Stimulated activated CD4-positive, alpha-beta T cell treated with anti-CD3 and anti-CD28 coated beads, TNF-alpha, amount 100 ng/mL, for 48 hours (primary cell): ENCODE results near the gene CD247.

Source experiments
- DNase-seq, 3 donors: peaks; one replicate each; pipeline ENCODE4 v3.0.0-alpha.2; 2020; ENCODE audit warnings: low read depth in 3 of 3

CD247 gene

DNA sequence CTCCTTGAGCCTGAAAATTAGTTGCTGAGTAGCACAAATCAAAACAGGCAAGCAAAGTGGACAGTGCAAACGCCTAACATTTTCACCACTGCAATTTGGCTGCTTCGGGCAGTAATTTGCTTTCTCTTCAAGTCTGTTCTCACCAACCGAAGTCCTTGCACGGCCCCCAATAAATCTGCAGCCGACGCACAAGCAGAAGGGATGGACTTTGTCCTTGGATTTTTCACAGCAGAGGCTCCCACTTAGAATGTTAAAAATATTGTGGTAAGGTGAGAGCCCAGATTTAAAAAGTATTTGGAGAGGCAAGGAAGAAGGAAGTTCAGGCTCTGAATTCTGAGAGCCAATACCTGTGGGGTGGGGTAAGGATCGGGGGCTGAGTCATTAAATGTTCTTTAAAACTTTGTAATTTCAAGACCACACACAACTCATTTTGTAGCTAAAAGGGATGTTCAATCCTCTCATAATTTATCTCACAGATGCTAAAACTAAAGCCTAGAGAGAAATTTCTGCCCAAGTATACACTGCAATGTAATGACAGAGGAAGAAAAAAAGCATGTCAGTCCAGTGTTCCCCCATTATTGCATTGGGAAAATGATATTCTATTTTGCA, 6.2 kb downstream of the CD247 start:
- no peak for DNase-seq

DNA sequence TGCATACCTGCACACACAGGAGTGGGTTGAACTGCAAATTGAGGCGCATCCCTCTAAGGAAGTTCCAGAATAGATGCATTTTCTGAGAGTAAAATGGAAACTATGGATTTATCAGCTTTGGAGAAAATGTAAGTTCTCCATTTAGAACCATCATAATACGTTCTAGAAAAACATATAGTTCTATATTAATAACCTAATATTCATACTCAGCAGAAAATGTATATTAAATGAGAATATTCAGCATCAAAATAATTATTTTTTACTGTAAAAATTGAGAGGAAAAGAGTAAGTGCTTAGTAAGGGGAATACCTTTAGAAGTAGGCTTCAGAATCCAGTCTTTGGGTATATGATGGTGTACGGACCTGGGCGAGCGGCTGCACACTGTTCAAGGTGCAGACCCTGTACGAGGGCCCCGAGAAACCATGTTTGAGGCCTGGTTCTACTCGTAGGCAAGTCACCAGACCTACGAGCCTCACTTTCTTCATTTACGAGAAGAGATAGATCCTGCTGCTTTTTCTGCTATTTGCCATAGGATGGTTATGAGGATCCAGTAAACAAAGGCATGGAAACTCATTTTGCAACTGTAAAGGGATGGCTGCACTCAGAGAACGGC, 6.8 kb downstream of the CD247 start:
- no peak for DNase-seq

DNA sequence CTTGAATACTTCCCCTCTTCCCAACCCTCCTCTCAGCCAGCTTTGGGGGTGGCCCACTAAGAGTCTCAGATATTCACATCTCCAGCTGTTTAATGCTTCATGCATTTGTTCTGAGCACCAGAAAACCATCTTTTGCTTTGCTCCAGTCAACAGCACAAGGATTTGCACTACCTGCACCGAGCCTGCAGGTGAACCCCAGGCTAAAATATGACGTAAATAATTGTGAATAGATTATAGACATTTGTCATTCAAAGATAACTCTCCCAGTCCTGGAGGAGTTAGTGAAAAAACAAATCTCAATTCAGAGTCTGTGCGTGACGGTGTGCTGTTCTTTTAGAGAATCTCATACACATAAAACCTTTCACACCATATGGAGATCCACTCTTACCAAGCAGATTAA, 7.4 kb downstream of the CD247 start:
- no peak for DNase-seq

DNA sequence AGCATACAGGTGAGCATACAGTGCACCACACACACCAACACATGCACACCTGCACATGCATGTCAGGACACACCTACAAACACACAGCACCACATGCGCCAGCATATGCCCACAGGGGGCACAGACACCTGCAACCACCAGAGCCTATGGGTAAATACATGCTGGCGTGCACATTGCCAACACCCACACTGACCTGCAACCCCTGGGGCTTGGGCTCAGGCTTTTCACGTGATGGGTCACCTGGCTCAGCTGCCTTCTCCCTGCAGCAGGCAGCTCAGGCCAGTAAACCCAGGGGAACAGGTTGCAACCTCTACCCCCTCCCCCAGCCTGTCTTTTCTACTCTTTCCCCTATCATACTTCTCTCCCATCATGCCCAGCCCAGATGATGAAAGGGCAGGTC, 8.1 kb downstream of the CD247 start:
- DNase-seq: no peak

DNA sequence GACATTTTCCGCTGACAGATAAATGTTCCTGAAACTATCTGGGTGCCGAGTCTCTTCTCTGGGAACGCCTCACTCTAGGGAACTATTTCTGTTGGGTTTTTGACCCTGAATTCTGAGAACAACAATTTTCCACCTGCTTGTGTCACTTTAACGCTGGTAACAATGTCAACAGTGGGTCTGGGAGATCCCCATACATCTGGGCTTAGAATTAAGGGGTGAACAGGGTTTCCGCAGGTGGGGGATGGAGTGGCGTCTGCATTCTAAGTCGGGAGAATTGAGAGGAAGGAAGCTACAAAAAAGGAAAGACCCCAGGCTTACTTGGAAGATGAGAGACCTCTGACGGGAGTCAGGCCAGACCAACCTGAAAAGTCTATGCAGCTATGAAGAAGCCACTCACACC, 8.7 kb downstream of the CD247 start:
- DNase-seq: no peak

DNA sequence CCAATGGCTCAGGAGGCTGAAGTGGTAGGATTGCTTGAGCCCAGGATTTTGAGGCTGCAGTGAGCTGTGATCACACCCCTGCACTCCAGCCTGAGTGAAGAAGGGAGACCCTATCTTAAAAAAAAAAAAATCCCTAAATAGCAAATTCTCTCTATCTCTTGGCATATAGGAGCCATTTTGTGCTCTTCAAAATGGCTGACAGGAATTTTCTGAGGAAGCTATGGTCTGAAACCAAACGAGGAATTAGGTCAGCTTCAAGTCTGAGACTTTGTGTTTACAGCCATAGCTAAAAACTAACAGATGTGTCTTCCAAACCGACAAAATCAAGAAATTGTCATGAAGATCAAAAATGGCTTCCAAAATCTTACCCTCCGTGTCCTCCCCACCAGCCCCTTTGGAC, 10.6 kb downstream of the CD247 start:
- no peak for DNase-seq

DNA sequence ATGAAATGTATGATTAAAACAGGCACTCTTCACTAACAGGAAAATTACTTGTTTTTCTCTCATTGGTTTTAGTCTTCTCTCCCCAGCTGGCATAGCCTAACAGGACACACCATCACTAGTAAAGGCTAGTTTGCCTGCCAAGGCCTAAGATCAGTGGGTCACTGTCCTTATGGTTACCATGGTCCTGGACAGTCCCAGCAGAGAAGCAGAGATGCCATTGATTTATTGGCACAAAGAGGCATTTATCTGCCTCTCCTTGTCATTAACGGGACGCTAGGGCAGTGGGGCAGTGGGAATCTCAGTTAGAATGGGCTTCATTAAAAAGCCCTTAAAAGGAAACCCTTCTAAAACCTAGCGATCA, 13.9 kb downstream of the CD247 start:
- no peak for DNase-seq

DNA sequence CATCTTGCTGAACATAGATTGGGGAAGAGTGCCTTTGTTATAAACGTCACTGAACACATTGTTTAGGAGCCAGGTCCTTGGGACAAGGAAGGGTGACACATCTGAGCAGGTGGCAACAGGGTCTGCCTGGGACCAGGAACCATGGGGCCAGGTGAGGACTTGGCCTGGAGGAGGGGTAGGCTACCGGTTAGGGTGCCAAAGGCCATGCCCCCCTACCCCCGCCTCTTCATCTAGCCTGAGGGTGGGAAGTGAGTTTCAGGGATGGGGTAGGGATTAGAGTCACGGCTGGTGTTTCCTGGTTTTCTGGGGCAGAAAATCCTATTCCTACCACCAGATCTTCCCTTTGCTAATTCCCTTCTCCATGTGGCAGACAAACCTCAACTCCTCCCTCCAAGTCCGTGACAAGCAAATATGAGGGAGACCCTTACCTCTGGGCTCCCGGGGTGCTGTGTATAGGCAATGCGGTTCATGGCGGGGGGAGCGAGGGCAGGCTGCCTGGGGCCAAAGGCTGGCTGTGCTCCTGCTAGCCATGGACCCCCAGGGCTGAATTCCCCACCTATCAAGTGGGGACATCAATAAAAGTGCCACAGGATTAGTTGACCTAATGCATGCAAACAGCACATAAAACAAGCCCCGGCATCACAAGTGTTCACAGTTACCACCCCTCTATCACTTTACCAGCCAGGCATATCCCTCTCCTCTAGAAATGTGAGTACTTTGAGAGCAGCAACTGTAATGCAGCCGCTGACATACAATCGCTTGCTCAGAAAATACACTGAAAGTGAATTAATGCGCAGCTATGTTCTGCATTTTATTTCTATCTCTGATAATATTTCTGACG, 14.5 kb downstream of the CD247 start:
- DNase-seq: no peak

DNA sequence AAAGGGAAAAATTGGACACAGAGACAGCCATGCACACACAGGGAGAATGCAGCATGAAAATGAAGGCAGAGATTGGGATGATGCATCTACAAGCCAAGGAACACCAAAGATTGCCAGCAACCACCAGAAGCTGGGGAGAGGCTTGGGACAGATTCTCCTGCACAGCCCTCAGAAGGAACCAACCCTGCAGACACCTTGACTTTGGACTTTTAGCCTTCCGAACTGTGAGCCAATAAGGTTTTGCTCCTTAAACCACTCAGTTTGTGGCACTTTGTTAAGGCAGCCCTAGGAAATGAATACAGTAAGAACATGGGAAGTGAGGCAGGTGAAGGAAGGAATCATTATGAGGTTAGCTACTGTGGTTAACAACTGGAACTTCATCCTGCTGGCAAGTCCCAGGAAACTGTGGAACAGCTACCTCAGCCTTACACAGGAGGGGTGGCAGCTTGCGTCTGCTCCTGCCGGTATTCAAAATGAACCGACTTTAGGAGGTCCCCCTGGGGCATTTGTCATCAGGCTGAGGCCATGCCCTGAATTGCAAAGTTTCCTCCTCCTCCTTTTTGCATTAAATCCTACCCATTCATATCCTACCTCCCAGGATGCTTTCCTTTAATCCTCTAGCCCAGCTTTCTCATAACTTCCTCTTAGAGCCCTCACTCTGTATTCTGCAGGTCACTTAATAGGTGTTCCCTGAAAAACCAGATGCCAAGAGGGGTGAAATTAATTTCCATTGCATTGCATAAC, 15.4 kb downstream of the CD247 start:
- DNase-seq: no peak

DNA sequence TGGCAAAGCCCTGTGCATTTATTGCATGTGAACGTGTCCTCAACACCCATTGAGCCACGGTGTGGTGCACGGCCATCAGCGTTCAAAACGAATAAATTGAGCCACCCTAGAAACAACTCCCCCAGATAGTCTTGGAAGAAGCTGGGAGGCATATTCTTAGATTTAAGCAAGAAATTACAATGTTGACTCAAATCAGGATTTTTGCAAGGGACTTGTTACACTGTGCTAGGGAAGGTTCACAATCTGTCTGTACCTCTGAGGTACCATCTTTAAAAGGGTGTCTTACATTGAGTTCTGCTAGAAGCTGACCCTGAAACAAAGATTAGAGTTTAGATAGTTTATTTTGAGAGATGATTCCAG, 16.2 kb downstream of the CD247 start:
- DNase-seq: no peak

DNA sequence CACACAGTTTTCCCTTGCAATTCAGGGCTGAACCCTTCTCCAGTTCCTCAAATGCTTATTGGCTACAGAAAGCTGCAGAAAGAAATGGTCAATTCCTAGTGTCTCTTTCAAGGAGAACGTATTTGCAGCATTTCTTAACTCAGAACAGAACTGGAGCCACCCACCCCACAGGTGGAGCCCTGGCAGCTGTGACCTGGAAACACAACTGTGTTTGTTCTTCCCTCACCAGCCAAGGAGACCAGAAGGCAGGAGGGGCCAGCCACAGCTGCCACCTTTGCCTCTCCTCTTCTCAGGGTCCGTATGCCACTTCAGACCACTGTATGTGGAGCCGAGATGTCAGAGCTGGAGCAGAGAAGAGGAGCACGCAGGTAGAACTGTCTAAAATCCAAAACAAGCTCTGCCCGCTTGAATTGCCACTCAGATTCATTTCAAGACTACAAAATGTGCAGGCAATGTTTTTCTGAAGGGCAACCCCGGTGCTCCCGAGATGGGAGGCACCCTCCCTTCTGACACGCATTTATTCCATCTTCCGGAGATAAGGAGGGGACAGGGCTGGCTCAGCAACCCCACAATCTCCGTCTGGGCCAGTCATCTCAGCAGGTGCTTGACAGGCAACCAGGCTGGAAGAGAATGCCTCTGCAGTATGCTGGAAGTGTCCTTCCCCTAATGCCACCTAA, 16.7 kb downstream of the CD247 start:
- peak in 2 of 3 donors; percentile 39 to 73 for DNase-seq

DNA sequence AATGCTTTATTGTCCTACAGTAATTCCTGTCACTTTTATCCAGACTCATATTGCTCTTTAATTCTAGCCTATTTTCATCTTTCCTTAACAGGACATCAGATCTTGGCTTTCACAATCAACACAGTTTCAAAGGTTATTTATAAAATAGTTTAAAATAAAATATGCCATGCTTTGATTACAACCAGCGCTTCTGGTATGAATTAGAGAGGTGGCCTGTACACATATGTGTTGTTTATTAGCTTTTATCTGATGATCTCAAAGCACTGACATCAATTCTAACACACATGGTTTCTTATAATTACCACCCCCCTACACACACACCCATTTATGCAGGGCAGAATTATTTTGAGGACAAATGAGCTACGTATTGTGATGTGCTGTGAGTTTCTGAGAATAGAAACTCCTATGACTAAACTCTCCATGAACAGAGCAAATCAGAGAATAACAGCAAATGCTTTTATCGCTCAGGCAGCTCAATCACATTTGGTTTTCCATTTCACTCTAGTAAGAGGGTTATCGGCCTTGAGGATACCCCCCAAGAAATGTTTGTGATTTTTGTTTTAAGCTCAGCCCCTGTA, 18.0 kb downstream of the CD247 start:
- DNase-seq: no peak

DNA sequence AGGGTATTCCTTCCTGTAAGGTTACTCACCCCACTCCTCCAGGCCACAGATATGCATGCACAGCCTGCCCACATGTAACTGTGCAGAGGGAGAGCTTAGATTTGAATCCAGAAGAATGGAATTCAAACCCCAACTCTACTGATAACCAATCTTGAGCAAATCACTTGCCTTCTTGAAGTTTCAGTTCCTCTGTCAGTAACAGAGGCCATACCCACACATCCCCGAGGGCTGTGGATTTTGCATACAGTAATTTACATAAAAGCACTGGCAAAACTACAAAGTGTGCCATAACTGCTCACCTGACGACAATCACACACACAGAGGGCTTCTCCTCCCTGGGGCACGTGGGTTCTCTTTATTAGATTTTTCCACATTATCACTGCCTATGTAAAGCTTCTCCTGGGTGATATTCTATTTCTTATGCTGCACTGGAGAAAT, 18.6 kb downstream of the CD247 start:
- DNase-seq: no peak

DNA sequence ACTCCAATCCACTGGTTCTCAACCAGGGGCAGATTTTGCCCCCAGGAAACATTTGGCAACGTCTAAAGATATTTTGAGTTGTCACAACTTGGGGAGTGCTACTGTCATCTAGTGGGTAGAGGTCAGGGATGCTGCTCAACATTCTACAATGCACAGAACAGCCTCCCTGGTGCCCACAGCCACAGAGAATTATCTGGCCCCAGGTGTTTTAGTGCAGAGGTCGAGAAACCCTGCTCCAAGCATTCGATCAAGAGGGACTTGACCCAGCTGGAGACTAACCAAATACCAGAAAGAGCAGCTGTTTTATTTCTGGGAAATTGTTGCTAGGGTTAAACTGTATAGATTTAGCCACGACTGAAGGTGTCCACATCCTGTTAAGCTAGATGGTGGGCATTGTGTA, 19.2 kb downstream of the CD247 start:
- no peak for DNase-seq

DNA sequence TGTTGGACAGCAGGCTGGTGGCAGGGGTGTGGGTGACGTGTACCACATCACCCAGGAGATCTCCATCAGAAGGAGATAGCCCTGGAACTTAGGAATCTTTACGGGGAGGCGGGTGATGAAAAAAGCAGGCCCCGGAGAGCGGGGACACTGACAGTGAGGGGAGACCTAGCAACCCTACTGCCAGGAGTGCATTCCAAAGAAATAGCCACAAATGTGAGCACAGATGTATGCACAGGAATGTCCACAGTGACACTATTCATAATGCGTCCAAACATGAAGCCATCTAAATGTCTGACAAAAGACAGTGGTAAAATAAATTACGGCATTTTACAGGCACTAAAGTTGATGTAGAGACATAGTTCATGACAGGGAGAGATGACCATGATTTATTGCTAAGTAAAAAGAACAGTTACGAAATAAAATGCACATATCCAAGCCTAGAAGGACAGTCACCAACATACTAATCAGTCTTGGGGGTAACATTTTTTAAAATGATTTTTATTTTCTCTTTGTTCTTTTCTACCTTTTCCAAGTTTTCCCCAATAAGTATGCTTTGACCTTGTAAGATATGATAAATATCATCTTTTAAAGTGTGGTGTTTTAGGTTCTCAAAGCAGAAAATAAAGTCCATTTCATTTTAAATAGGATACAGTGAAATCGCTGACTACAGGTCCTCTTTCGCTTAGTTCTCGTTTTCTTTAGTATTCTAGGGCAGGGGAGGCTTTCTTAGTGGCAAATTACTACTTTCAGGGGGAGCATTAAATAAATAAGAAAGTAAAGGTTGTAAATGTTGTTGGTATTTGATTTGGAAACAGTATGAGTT, 21.3 kb downstream of the CD247 start:
- no peak for DNase-seq

DNA sequence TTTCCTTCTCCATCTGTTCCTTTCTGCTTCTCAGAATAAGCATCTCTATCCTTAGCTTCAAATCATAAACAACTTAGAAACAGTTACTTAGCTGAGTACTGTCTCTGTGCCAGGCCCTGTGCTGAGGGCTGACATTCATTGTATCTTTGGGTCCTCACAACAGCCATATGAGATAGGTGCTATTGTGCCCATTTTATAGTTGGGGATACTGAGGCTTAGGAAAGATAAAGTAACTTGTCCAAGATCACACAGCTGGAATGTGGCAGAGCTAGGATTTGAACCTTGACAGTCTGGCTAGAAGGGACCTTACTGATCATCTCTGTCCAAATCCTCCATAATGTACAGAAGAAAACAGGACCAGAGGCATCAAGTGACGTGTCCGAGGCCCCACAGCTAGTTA, 25.0 kb downstream of the CD247 start:
- no peak for DNase-seq

DNA sequence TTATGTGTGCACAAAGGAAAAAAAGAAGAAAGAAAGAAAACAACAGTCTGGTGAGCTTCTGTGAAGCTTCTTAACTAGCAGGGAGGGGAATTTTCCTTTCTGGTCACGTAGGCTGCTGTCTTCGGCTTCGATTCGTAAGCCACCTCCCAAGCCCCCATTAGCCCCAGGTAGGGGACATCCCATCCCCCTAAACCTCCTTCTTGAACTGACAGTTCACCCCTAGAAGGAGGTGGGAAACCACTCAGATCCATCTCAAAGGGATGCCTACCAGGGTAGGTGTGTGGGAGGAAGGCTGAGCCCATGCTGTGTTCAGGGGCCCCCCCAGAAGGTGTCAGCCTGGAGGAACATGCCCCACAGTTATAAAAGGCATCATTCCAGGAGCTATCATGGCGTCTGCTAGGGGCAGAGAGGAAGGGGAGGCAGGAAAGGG, 25.8 kb downstream of the CD247 start:
- DNase-seq: no peak

DNA sequence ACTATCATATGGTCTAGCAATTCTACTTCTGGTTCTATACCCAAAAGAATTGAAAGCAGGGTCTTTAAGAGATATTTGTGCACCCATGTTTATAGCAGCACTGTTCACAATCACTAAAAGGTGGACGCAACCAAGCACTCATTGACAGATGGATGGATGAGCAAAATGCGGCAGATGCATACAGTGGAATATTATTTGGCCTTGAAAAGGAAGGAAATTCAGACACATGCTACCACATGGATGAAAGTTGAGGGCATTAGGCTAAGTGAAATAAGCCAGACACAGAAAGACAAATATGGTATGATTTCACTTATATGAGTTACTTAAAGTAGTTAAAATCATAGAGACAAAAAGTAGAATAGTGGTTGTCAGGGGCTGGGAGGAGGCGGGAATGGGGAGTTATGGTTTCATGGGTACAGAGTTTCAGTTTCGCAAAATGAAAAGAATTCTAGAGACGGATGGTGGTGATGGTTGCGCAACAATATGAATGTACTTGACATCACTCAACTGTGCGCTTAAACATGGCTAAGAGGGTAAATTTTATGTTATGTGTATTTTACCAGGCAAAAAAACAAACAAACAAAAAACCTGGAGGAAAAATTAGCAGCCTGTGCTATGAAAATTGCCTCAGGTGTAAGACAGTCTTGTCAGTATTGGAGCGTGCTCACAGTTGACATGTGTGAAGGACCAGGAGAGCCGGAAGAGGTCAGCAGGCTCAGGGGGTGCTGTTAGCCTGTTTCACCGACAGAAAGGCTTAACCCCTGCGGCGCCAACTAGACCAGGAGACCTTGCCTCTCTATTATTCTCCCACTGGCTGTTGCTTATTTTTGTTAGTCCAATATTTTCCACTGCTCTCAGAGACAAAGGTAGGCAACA, 26.5 kb downstream of the CD247 start:
- no peak for DNase-seq

DNA sequence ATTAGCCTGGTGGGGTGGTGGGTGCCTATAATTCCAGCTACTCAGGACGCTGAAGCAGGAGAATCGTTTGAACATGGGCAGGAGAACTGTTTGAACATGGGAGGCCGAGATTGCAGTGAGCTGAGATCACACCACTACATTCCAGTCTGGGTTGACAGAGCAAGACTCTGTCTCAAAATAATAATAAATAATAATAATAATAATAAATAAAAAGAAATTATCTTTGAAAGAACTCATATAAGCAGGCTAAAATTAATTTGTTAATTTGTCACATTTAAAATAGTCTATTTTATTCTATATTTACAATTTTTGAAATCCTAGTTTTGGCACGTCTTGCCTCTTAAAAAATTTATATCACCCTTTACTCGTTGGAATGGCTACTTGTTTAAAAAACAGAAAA, 27.6 kb downstream of the CD247 start:
- no peak for DNase-seq
